Left lung (tissue), 10 donors: ENCODE data around the gene MRM2. TPM values are rescaled to one million over a fixed set of nuclear protein-coding genes. Genes with fewer than 3 reads are reported as not detected.

Experiments used
- ATAC-seq: fragments of 200-7000 bp; cut with Tn5 transposase; one replicate; pipeline ENCODE4 v1.9.1; 2020; ENCODE audit warnings: moderate library complexity
- DNase-seq, 4 donors: peaks; one replicate each; pipeline ENCODE4 v3.0.0-alpha.2; 2013 to 2020
- H3K27ac ChIP-seq, 2 donors: fragments of 200-600 bp; sonication (generic) in 1 of 2; one replicate each; pipeline versions ENCODE4 v1.5.0 to v1.8.0; 2020 to 2021
- H3K27me3 ChIP-seq, 2 donors: fragments of 200-600 bp; sonication (generic) in 1 of 2; one replicate each; pipeline versions ENCODE4 v1.5.0 to v1.8.0; 2020 to 2021
- H3K36me3 ChIP-seq, 2 donors: fragments of 200-600 bp; sonication (generic) in 1 of 2; one replicate each; pipeline versions ENCODE4 v1.5.0 to v1.8.0; 2020 to 2021
- H3K4me1 ChIP-seq, 2 donors: fragments of 200-600 bp; one replicate each; pipeline ENCODE4 v1.8.0; 2021
- H3K4me3 ChIP-seq, 2 donors: fragments of 200-600 bp; sonication (generic) in 1 of 2; one replicate each; pipeline versions ENCODE4 v1.5.0 to v1.8.0; 2020 to 2021; ENCODE audit warnings: mild to moderate bottlenecking in 1 of 2
- H3K9me3 ChIP-seq, 2 donors: fragments of 200-600 bp; sonication (generic) in 1 of 2; one replicate each; pipeline versions ENCODE4 v1.5.0 to v1.8.0; 2020 to 2021
- intact Hi-C, 2 donors: fragments of 100-400 bp; cut with DNase I; formaldehyde crosslinking; loops; one replicate each; pipeline versions ENCODE4 v1.11.2 to v1.14.2; 2022
- polyA plus RNA-seq, 6 donors: library from polyadenylated mRNA; unstranded; fragments of 120-200 nt; gene quantifications; one replicate each; pipeline ENCODE4 v1.2.1, GENCODE V29; 2013; ENCODE audit not compliant: insufficient read length in 6 of 6
- total RNA-seq, 2 donors: library from RNA; stranded (reverse); fragmentation: NEBNext Ultra II Directional; extraction: Animal tissue kit (Norgen Biotek cat#: 25700); gene quantifications; one replicate each; pipeline ENCODE4 v1.2.1, GENCODE V29; 2021
- TF ChIP-seq, protein P1 (sequence below), 2 donors: fragments of 200-600 bp; sonication (generic) in 1 of 2; IDR thresholded peaks; one replicate each; pipeline versions ENCODE4 v1.5.0 to v1.8.0; 2021; ENCODE audit warnings: antibody characterized with exemption in 2 of 2
- donor health status: DM: no; HTN: yes; CAD: no.
- donor health status: DM: no; HTN: no; CAD: no.

The MRM2 gene
- total and polyA plus RNA-seq, 8 donors = 23.0 to 36.6 (median 31.2) TPM

DNA sequence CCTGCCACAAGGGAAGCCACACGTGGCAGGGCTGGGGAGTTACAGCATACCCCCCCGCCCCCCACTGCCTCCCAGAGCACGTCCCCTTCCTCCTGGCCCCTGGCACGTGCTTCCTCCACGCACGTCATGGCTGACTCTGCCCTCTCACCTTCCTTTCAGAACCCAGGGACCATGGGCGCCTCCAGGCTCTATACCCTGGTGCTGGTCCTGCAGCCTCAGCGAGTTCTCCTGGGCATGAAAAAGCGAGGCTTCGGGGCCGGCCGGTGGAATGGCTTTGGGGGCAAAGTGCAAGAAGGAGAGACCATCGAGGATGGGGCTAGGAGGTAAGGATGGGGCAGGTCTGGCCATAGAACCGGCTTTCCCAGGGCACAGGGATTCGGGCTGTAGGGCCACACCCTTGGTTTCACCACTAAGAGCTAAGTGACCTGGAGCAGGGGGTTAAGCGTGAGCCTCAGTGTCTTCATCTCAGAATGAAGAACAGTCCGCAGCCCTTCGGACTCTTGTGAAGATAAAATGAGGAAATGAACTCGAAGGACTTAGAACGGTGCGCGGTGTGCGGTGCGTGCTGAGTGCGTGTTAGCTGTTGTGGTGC lies 2.5 kb upstream of the MRM2 start:
- peak in 1 of 4 donors; percentile 62 for DNase-seq
- Histone ChIP-seq H3K4me3 (no peak overlapping the region), H3K36me3 (peaks cover 0 to 2% of the 10 kb centered on the region in 2 donors), H3K27ac (no peak overlapping the region), H3K27me3 (no peaks in the 10 kb centered on the region), H3K4me1 (peaks cover 21 to 53% of the 10 kb centered on the region in 2 donors), H3K9me3 (no peaks in the 10 kb centered on the region)
- intact Hi-C loops = loop anchor here in 1 of 2 donors (10.0 kb wide), 2 partner anchors 70 to 100 kb away; partner anchors contain the start of gene SNX8
- TF ChIP-seq, protein P1, sequence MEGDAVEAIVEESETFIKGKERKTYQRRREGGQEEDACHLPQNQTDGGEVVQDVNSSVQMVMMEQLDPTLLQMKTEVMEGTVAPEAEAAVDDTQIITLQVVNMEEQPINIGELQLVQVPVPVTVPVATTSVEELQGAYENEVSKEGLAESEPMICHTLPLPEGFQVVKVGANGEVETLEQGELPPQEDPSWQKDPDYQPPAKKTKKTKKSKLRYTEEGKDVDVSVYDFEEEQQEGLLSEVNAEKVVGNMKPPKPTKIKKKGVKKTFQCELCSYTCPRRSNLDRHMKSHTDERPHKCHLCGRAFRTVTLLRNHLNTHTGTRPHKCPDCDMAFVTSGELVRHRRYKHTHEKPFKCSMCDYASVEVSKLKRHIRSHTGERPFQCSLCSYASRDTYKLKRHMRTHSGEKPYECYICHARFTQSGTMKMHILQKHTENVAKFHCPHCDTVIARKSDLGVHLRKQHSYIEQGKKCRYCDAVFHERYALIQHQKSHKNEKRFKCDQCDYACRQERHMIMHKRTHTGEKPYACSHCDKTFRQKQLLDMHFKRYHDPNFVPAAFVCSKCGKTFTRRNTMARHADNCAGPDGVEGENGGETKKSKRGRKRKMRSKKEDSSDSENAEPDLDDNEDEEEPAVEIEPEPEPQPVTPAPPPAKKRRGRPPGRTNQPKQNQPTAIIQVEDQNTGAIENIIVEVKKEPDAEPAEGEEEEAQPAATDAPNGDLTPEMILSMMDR (IDR thresholded peaks at IDR 0.05) = no peak
- ATAC-seq = no peak

DNA sequence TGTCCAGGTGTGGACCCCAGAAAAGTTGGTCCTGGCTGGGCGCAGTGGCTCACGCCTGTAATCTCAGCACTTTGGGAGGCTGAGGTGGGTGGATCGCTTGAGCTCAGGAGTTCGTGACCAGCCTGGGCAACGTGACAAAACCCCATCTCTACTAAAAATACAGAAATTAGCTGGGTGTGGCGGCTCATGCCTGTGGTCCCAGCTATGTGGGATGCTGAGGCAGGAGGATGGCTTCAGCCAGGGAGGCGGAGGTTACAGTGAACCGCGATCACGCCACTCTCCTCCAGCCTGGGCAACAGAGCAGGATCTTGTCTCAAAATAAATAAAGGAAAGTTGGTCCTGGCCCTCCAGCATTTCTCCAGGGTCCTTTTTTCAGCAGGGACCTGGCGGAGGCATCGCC lies 1.5 kb upstream of the MRM2 start:
- Histone ChIP-seq H3K4me3 (no peak overlapping the region), H3K27me3 (no peaks in the 10 kb centered on the region), H3K36me3 (peaks cover 0 to 12% of the 10 kb centered on the region in 2 donors), H3K27ac (no peak overlapping the region), H3K4me1 (peaks cover 14 to 43% of the 10 kb centered on the region in 2 donors), H3K9me3 (no peaks in the 10 kb centered on the region)
- ATAC-seq (no peak), DNase-seq (peak in 1 of 4 donors; percentile 43)
- TF ChIP-seq, protein P1 (IDR thresholded peaks at IDR 0.05) = no peak
- intact Hi-C loops = loop anchor here in 1 of 2 donors (10.0 kb wide), 2 partner anchors 71 to 101 kb away; partner anchors contain the start of gene SNX8

DNA sequence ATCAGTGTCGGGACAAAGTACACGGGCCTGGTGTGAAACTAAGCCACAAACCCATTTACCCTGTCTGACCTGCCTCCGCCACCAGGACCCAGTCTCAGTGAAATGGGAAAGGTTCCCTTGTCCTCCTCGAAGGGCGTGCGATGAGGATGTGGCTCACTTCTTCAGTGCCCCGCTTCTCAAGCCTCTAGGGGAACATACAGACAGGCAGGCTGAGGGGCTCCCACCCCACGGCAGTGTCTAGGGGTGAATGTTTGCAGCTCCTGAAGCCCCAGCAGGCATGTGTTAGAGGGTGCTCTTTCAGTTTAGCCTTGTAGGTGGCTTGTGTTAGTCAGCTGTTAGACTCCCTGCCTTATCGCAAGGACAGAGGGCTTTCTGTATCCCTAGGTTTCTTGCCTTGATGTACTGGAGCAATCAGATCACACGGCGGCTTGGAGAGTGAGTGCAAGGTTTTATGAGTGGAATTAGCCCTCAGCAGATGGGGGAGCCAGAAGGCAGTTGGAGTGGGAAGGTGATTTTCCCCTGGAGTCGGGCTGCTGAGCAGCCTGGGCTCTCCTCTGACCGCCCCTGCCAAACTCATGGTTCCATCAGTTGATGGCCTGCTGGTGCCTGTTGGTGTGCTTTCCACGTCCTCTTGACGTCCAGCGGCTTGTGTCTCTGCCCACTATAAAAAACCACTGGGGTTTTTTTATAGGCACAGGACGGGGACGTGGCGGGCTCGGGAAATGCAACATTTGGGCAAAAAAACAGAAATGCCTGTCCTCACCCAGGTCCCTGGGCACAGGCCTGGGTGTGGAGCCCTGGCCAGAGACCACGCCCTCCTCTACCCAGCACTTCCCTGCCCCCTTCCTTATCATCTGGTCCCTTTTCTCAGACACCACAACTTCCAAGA lies 780 bp upstream of the MRM2 start:
- peak in 1 of 4 donors; percentile 49 for DNase-seq
- peaks cover 0 to 19% of the 10 kb centered on the region in 2 donors for H3K36me3 ChIP-seq
- H3K4me1 ChIP-seq = peaks cover 14 to 41% of the 10 kb centered on the region in 2 donors
- TF ChIP-seq, protein P1 (IDR thresholded peaks at IDR 0.05) = no peak
- H3K4me3 ChIP-seq = peak overlapping the region; percentile 97 to 98
- H3K27me3 ChIP-seq = no peaks in the 10 kb centered on the region
- H3K9me3 ChIP-seq = no peaks in the 10 kb centered on the region
- intact Hi-C loops = loop anchor here in 1 of 2 donors (10.0 kb wide), 2 partner anchors 72 to 102 kb away; partner anchors contain the start of gene SNX8
- peak; percentile 5 for ATAC-seq
- H3K27ac ChIP-seq = peak overlapping the region in 1 of 2 donors; percentile 77

DNA sequence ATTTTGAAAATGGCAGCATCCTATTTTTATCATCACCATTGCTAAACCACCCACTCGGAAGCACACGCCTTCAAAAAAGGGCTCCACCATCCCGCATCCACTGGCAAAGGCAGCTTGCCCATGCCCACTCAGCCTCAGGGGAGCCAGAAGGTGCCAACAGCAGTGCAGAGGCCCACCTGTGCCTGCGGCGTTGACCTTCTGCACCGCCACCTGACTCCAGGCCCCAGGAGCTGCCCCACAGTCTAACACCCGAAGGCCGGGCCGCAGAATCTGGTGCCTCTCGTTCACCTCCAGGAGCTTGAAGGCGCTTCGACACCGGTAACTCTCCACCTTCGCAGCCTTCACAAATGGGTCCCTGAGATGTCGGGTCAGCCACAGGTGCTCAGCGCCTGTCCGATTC lies 2.8 kb downstream of the MRM2 start:
- Histone ChIP-seq H3K36me3 (peaks cover 0 to 51% of the 10 kb centered on the region in 2 donors), H3K4me1 (peaks cover 17 to 43% of the 10 kb centered on the region in 2 donors), H3K4me3 (no peak overlapping the region), H3K27me3 (no peaks in the 10 kb centered on the region), H3K27ac (no peak overlapping the region), H3K9me3 (no peaks in the 10 kb centered on the region)
- intact Hi-C loops = no loop called here
- TF ChIP-seq, protein P1 (IDR thresholded peaks at IDR 0.05) = no peak
- ATAC-seq (no peak), DNase-seq (no peak)
